Tibial nerve (tissue), 4 donors: ENCODE measurements around the gene DMPK.

ENCODE experiments used
- CTCF ChIP-seq, 5 experiments: fragments of 200-600 bp in 3 of 5; fragments of 450-650 bp in 2 of 5; sonication (generic) in 3 of 5; IDR thresholded peaks; one replicate each; pipeline ENCODE4 v1.5.1; 2016 to 2019; ENCODE audit warnings: antibody characterized with exemption in 5 of 5, mild to moderate bottlenecking in 3 of 5, moderate library complexity in 2 of 5
- EP300 ChIP-seq, 2 donors: sonication (generic); formaldehyde crosslinking; IDR thresholded peaks; one replicate each; pipeline ENCODE4 v1.6.1; 2017; ENCODE audit warnings: antibody characterized with exemption in 2 of 2, mild to moderate bottlenecking in 1 of 2

- TF ChIP-seq EP300 (IDR thresholded peaks at IDR 0.05): no peak
- TF ChIP-seq CTCF (IDR thresholded peaks at IDR 0.05): no peak
Observed at GRCh38 chr19:45746866-45747265, 35.4 kb downstream of the DMPK start.
